Caco-2 (cell line): ENCODE data around the gene POLR2E. TPM values are rescaled to one million over a fixed set of nuclear protein-coding genes. Genes with fewer than 3 reads are reported as not detected.

ENCODE experiments used
- BruUV-seq: library from RNA; stranded (reverse); fragments of 400-500 nt; replicated peaks from 2 replicates; lab custom pipeline; 2021; lab: Mats Ljungman, UMichigan
- CTCF ChIA-PET: fragments of 300-600 bp; sonication (Branson Sonifier 250); formaldehyde crosslinking; loops from one replicate; lab custom pipeline; 2022; ENCODE audit warnings: antibody characterized with exemption; lab: Charles Lee
- POLR2A ChIA-PET: fragments of 300-600 bp; sonication (Branson Sonifier 250); formaldehyde crosslinking; loops from one replicate; lab custom pipeline; 2022; ENCODE audit warnings: antibody characterized with exemption; lab: Charles Lee
- DNase-seq, 2 experiments: peaks; one replicate each; pipeline versions ENCODE4 v3.0.0 to v3.0.0-alpha.2; 2020 to 2022
- H3K27me3 ChIP-seq: replicated peaks from 2 replicates; pipeline ENCODE4 v1.6.0; 2011; ENCODE audit warnings: low read length; ENCODE audit not compliant: control insufficient read depth, insufficient read depth
- H3K36me3 ChIP-seq: 2 replicates; pipeline ENCODE4 v1.5.1; 2011; ENCODE audit warnings: low read length; ENCODE audit not compliant: control insufficient read depth, insufficient read depth
- H3K4me1 ChIP-seq: fragments of 250-450 bp; sonication (Bioruptor Pico); 2 replicates; pipeline ENCODE4 v1.5.1; 2020; ENCODE audit warnings: mild to moderate bottlenecking
- H3K4me3 ChIP-seq: 2 replicates; pipeline ENCODE4 v1.5.1; 2011; ENCODE audit warnings: low read depth, mild to moderate bottlenecking, control low read depth, low read length
- H3K9me3 ChIP-seq: fragments of 250-450 bp; sonication (Bioruptor Pico); 2 replicates; pipeline ENCODE4 v1.5.1; 2020; ENCODE audit warnings: mild to moderate bottlenecking, moderate library complexity
- H3K27ac Mint-ChIP-seq: one replicate; pipeline ENCODE4 v1.8.0; 2022; ENCODE audit warnings: mixed read lengths; ENCODE audit not compliant: unreplicated experiment
- H3K27me3 Mint-ChIP-seq: one replicate; pipeline ENCODE4 v1.8.0; 2022; ENCODE audit warnings: mixed read lengths; ENCODE audit not compliant: insufficient read depth, unreplicated experiment
- H3K36me3 Mint-ChIP-seq: one replicate; pipeline ENCODE4 v1.8.0; 2022; ENCODE audit warnings: mild to moderate bottlenecking, mixed read lengths; ENCODE audit not compliant: insufficient read depth, unreplicated experiment
- H3K4me1 Mint-ChIP-seq: one replicate; pipeline ENCODE4 v1.8.0; 2022; ENCODE audit warnings: low read depth, mixed read lengths; ENCODE audit not compliant: unreplicated experiment
- H3K4me3 Mint-ChIP-seq: one replicate; pipeline ENCODE4 v1.8.0; 2022; ENCODE audit warnings: mild to moderate bottlenecking, moderate library complexity, mixed read lengths; ENCODE audit not compliant: unreplicated experiment
- H3K9me3 Mint-ChIP-seq: one replicate; pipeline ENCODE4 v1.8.0; 2022; ENCODE audit warnings: mixed read lengths; ENCODE audit not compliant: unreplicated experiment
- intact Hi-C: fragments of 100-400 bp; cut with micrococcal nuclease; formaldehyde crosslinking; loops from one replicate; pipeline ENCODE4 v1.10.0; 2022; ENCODE audit not compliant: unreplicated experiment
- total RNA-seq: library from RNA; stranded (reverse); gene quantifications from 2 replicates; pipeline ENCODE4 v1.2.3, GENCODE V29; 2022
- TF ChIP-seq, protein P1 (sequence below), 2 experiments: fragments of 200-600 bp in 1 of 2; IDR thresholded peaks; 1 replicate in 1 of 2; 2 replicates in 1 of 2; pipeline versions ENCODE4 v1.5.1 to v1.8.0; 2011 to 2022; ENCODE audit warnings: antibody characterized with exemption in 1 of 2, control low read depth in 1 of 2, inconsistent platforms in 1 of 2, low read depth in 1 of 2, low read length in 1 of 2, mild to moderate bottlenecking in 1 of 2, moderate library complexity in 1 of 2; ENCODE audit not compliant: insufficient read depth in 1 of 2, severe bottlenecking in 1 of 2, unreplicated experiment in 1 of 2

The POLR2E gene
- total RNA-seq, 1 experiment from 2014 or later = 264 TPM

DNA sequence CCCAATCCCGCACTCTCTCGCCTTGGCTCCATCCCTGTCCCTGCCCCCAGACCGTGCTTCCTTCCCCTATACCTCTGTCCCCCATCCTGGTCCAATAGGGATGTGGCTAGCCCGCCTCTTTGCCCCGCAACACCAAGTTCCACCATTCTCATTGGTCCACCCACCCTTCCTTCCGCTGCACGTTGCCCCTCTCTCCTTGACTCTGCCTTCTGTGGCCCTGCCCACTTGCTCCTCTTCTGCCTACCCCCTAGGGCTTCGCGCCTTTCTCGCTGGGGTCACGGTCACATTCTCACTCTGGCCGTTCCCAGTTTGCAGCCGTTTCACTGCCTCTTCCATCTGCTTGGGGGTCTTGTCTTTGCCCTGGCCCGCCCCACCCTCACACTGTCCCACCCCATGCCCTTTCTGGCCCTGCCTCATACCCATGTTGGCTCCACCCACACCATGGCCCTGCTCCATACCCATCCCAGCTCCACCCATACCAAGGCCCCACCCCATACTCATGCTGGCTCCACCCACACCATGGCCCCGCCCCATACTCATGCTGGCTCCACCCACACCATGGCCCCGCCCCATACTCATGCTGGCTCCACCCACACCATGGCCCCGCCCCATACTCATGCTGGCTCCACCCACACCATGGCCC, 32.7 kb downstream of the POLR2E start:
- intact Hi-C loops = no loop called here
- Histone ChIP-seq H3K36me3 (no peaks in the 10 kb centered on the region), H3K4me3 (no peak overlapping the region), H3K9me3 (no peaks in the 10 kb centered on the region), H3K4me1 (peaks cover 15% of the 10 kb centered on the region), H3K27me3 (no peaks in the 10 kb centered on the region)
- Mint-ChIP-seq H3K4me1 (no peaks in the 10 kb centered on the region), H3K36me3 (peaks cover 43% of the 10 kb centered on the region), H3K9me3 (no peaks in the 10 kb centered on the region), H3K27me3 (no peaks in the 10 kb centered on the region), H3K27ac (no peak overlapping the region), H3K4me3 (no peak overlapping the region)
- CTCF ChIA-PET = interaction anchor here (0.5 kb wide), 1 partner anchor 61 kb away, joined by 3 read pairs; no protein-coding TSS in a partner anchor
- no peak for DNase-seq
- TF ChIP-seq, protein P1, sequence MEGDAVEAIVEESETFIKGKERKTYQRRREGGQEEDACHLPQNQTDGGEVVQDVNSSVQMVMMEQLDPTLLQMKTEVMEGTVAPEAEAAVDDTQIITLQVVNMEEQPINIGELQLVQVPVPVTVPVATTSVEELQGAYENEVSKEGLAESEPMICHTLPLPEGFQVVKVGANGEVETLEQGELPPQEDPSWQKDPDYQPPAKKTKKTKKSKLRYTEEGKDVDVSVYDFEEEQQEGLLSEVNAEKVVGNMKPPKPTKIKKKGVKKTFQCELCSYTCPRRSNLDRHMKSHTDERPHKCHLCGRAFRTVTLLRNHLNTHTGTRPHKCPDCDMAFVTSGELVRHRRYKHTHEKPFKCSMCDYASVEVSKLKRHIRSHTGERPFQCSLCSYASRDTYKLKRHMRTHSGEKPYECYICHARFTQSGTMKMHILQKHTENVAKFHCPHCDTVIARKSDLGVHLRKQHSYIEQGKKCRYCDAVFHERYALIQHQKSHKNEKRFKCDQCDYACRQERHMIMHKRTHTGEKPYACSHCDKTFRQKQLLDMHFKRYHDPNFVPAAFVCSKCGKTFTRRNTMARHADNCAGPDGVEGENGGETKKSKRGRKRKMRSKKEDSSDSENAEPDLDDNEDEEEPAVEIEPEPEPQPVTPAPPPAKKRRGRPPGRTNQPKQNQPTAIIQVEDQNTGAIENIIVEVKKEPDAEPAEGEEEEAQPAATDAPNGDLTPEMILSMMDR (IDR thresholded peaks at IDR 0.05; ENCODE audit: insufficient read depth in 1 of 2, low read depth in 1 of 2, low read length in 1 of 2, severe bottlenecking in 1 of 2, unreplicated experiment in 1 of 2) = no peak
- POLR2A ChIA-PET = no interaction called here
- BruUV-seq = no TSS peak

DNA sequence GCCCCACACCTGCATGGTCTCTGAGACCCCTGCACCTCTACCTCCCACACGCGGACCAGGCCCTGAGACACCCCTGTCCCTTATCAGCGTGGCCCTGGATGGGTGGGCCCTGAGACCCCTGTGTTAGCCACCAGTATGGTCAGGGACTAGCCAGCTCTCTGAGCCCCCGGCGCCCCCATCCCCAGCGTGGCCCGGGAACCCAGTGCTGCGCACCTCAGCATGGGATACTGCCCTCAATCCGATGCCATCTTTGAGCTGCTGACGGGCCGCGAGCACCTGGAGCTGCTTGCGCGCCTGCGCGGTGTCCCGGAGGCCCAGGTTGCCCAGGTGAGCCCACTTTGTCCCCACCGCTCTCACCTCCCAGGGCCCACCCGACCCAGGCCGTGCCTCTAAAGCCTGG, 33.2 kb downstream of the POLR2E start:
- H3K27me3 ChIP-seq = no peaks in the 10 kb centered on the region
- H3K4me1 ChIP-seq = peaks cover 11% of the 10 kb centered on the region
- Mint-ChIP-seq H3K27me3 (no peaks in the 10 kb centered on the region), H3K27ac (no peak overlapping the region), H3K36me3 (peaks cover 43% of the 10 kb centered on the region), H3K4me1 (no peaks in the 10 kb centered on the region), H3K4me3 (no peak overlapping the region), H3K9me3 (no peaks in the 10 kb centered on the region)
- no peaks in the 10 kb centered on the region for H3K9me3 ChIP-seq
- no peaks in the 10 kb centered on the region for H3K36me3 ChIP-seq
- ChIA-PET CTCF (interaction anchor here (0.5 kb wide), 1 partner anchor 60 kb away, joined by 3 read pairs; no protein-coding TSS in a partner anchor), POLR2A (no interaction called here)
- TF ChIP-seq, protein P1 (IDR thresholded peaks at IDR 0.05; ENCODE audit: insufficient read depth in 1 of 2, low read depth in 1 of 2, low read length in 1 of 2, severe bottlenecking in 1 of 2, unreplicated experiment in 1 of 2) = no peak
- BruUV-seq = no TSS peak
- no peak overlapping the region for H3K4me3 ChIP-seq
- intact Hi-C loops = no loop called here
- DNase-seq = no peak

GRCh38 chr19:1060689-1061088, 34.5 kb downstream of the POLR2E start:
- intact Hi-C loops = no loop called here
- H3K9me3 Mint-ChIP-seq = no peaks in the 10 kb centered on the region
- no peaks in the 10 kb centered on the region for H3K27me3 ChIP-seq
- TF ChIP-seq, protein P1 (IDR thresholded peaks at IDR 0.05; ENCODE audit: insufficient read depth in 1 of 2, low read depth in 1 of 2, low read length in 1 of 2, severe bottlenecking in 1 of 2, unreplicated experiment in 1 of 2) = no peak
- no peak overlapping the region for H3K4me3 ChIP-seq
- H3K4me1 Mint-ChIP-seq = no peaks in the 10 kb centered on the region
- no peaks in the 10 kb centered on the region for H3K27me3 Mint-ChIP-seq
- no peak overlapping the region for H3K27ac Mint-ChIP-seq
- no peak overlapping the region for H3K4me3 Mint-ChIP-seq
- DNase-seq = no peak
- H3K36me3 ChIP-seq = no peaks in the 10 kb centered on the region
- ChIA-PET CTCF (no interaction called here), POLR2A (no interaction called here)
- H3K4me1 ChIP-seq = peaks cover 4% of the 10 kb centered on the region
- BruUV-seq = no TSS peak
- no peaks in the 10 kb centered on the region for H3K9me3 ChIP-seq
- H3K36me3 Mint-ChIP-seq = peaks cover 34% of the 10 kb centered on the region
